Right atrium auricular region (tissue), 2 donors: ENCODE results near the gene UGGT1. TPM values are rescaled to one million over a fixed set of nuclear protein-coding genes. Genes with fewer than 3 reads are reported as not detected.

Source experiments
- DNase-seq: peaks from one replicate; pipeline ENCODE4 v3.0.0-alpha.2; 2019; ENCODE audit warnings: low spot score
- H3K27ac ChIP-seq, 2 donors: fragments of 200-600 bp; sonication (generic); 1 replicate in 1 of 2; 2 replicates in 1 of 2; pipeline ENCODE4 v1.5.1; 2016 to 2019
- H3K27me3 ChIP-seq, 2 donors: fragments of 200-600 bp; sonication (generic); one replicate each; pipeline versions ENCODE4 v1.5.1 to v1.6.0; 2017 to 2019
- H3K36me3 ChIP-seq: fragments of 200-600 bp; sonication (generic); one replicate; pipeline ENCODE4 v1.5.1; 2016
- H3K4me1 ChIP-seq, 2 donors: fragments of 200-600 bp; sonication (generic); one replicate each; pipeline versions ENCODE4 v1.5.1 to v1.6.0; 2017 to 2019
- H3K4me3 ChIP-seq, 2 donors: fragments of 200-600 bp; sonication (generic); 1 replicate in 1 of 2; 2 replicates in 1 of 2; pipeline ENCODE4 v1.5.1; 2017 to 2019; ENCODE audit warnings: mild to moderate bottlenecking in 1 of 2, moderate library complexity in 1 of 2
- H3K9me3 ChIP-seq, 2 donors: fragments of 200-600 bp; sonication (generic); one replicate each; pipeline ENCODE4 v1.5.1; 2019
- CTCF ChIP-seq, 2 donors: fragments of 200-600 bp; sonication (generic); IDR thresholded peaks; one replicate each; pipeline ENCODE4 v1.5.1; 2019; ENCODE audit warnings: antibody characterized with exemption in 2 of 2
- total RNA-seq, 2 donors: library from RNA; depleted of rRNA; stranded (reverse); fragments of >200 nt; gene quantifications; one replicate each; pipeline ENCODE4 v1.1.0, GENCODE V29; 2016

UGGT1 gene
- total RNA-seq, 2 donors from 2014 or later: 33.5 to 47.2 TPM

- Histone ChIP-seq H3K27ac (no peak overlapping the region), H3K9me3 (no peaks in the 10 kb centered on the region), H3K27me3 (no peaks in the 10 kb centered on the region), H3K4me3 (no peak overlapping the region), H3K4me1 (peaks cover 0 to 11% of the 10 kb centered on the region in 2 donors), H3K36me3 (peaks cover 13% of the 10 kb centered on the region)
- TF ChIP-seq CTCF (IDR thresholded peaks at IDR 0.05): no peak
- DNase-seq: no peak
Observed at GRCh38 chr2:128093762-128094161, 2.8 kb downstream of the UGGT1 start.

GRCh38 chr2:128095201-128095600, 4.2 kb downstream of the UGGT1 start:
- Histone ChIP-seq H3K9me3 (no peaks in the 10 kb centered on the region), H3K4me3 (no peak overlapping the region), H3K27me3 (no peaks in the 10 kb centered on the region), H3K4me1 (peaks cover 0 to 11% of the 10 kb centered on the region in 2 donors), H3K27ac (no peak overlapping the region), H3K36me3 (peaks cover 22% of the 10 kb centered on the region)
- TF ChIP-seq CTCF (IDR thresholded peaks at IDR 0.05): no peak
- DNase-seq: no peak

GRCh38 chr2:128103407-128103806, 12.4 kb downstream of the UGGT1 start:
- Histone ChIP-seq H3K36me3 (peaks cover 12% of the 10 kb centered on the region), H3K4me3 (no peak overlapping the region), H3K4me1 (no peaks in the 10 kb centered on the region), H3K9me3 (no peaks in the 10 kb centered on the region), H3K27ac (no peak overlapping the region), H3K27me3 (no peaks in the 10 kb centered on the region)
- TF ChIP-seq CTCF (IDR thresholded peaks at IDR 0.05): no peak
- DNase-seq: no peak

GRCh38 chr2:128105072-128105471, 14.1 kb downstream of the UGGT1 start:
- TF ChIP-seq CTCF (IDR thresholded peaks at IDR 0.05): no peak
- no peaks in the 10 kb centered on the region for H3K9me3 ChIP-seq
- H3K4me1 ChIP-seq: no peaks in the 10 kb centered on the region
- no peak overlapping the region for H3K27ac ChIP-seq
- peaks cover 16% of the 10 kb centered on the region for H3K36me3 ChIP-seq
- no peaks in the 10 kb centered on the region for H3K27me3 ChIP-seq
- H3K4me3 ChIP-seq: no peak overlapping the region
- no peak for DNase-seq

GRCh38 chr2:128108166-128108565, 17.2 kb downstream of the UGGT1 start:
- no peaks in the 10 kb centered on the region for H3K27me3 ChIP-seq
- no peaks in the 10 kb centered on the region for H3K4me1 ChIP-seq
- no peak overlapping the region for H3K27ac ChIP-seq
- H3K36me3 ChIP-seq: peaks cover 30% of the 10 kb centered on the region
- no peak for DNase-seq
- no peaks in the 10 kb centered on the region for H3K9me3 ChIP-seq
- no peak overlapping the region for H3K4me3 ChIP-seq
- TF ChIP-seq CTCF (IDR thresholded peaks at IDR 0.05): no peak

- H3K9me3 ChIP-seq: no peaks in the 10 kb centered on the region
- no peak overlapping the region for H3K27ac ChIP-seq
- no peak for TF ChIP-seq CTCF (IDR thresholded peaks at IDR 0.05)
- no peaks in the 10 kb centered on the region for H3K27me3 ChIP-seq
- no peak overlapping the region for H3K4me3 ChIP-seq
- H3K36me3 ChIP-seq: peaks cover 37% of the 10 kb centered on the region
- no peak for DNase-seq
- no peaks in the 10 kb centered on the region for H3K4me1 ChIP-seq
Observed at GRCh38 chr2:128109243-128109642, 18.2 kb downstream of the UGGT1 start.
